NCI-H2029 (cell line): ENCODE measurements around the gene PRDM16.

Experiments
- DNase-seq: peaks from one replicate; lab custom pipeline; 2025; lab: John Stamatoyannopoulos, UW

The PRDM16 gene

GRCh38 chr1:3032371-3033039, 36.5 kb upstream of the PRDM16 start:
- no peak for DNase-seq

DNA sequence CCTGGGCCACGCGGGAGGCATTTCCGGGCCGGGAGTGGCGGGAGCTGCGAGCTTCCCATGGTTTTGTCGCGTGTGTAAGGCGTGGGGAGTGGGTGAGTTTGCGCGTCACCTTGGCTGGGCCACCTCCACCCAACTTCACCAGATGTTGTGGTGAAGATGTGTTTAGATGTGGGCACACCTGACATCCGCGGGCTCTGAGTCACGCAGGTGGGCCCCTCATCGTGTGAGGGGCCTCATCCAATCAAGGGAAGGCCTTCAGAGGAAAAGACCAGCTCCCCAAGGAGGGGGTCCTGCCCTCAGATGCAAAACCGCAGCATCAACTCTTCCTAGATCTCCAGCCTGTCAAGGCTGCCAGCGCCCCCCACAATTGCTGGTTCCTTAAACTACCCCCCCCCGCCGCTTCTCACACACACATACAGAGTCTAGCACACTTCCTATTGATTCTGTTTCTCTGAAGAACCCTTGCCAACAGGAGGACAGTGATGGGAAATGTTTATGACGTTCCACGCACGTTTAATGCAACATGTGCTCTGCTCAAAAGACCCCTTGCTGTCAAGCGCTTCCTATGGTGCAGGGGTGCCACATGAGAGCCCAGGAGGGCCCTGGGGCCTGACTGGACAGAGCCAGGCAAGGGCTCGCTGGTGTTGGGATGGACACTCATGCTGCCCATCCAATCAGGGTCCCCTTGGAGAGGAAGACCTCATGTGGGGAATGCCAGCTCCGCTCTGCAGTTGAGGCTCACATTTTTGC, 35.8 kb upstream of the PRDM16 start:
- DNase-seq, result no peak

- DNase-seq, result no peak
Measured at GRCh38 chr1:3033790-3034090, 35.3 kb upstream of the PRDM16 start.

DNA sequence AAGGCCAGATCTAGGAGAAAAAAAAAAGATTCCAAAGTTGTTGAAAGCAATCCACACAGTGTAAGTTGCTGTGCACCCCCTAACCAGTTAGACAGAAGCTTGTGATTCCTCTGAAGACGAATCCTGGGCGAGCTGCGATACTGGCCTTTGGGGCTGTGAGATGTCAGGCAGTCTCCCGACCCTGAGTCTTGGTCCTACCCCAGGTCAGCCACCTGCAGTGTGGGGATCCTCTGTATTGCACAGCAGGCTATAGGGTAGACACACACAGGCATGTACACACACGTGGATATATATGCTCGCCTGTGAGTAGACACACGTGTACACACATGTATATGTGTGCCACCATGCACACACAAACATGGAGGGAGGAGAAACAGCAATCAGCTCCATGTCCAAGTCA, 34.8 kb upstream of the PRDM16 start:
- DNase-seq, result no peak

DNA sequence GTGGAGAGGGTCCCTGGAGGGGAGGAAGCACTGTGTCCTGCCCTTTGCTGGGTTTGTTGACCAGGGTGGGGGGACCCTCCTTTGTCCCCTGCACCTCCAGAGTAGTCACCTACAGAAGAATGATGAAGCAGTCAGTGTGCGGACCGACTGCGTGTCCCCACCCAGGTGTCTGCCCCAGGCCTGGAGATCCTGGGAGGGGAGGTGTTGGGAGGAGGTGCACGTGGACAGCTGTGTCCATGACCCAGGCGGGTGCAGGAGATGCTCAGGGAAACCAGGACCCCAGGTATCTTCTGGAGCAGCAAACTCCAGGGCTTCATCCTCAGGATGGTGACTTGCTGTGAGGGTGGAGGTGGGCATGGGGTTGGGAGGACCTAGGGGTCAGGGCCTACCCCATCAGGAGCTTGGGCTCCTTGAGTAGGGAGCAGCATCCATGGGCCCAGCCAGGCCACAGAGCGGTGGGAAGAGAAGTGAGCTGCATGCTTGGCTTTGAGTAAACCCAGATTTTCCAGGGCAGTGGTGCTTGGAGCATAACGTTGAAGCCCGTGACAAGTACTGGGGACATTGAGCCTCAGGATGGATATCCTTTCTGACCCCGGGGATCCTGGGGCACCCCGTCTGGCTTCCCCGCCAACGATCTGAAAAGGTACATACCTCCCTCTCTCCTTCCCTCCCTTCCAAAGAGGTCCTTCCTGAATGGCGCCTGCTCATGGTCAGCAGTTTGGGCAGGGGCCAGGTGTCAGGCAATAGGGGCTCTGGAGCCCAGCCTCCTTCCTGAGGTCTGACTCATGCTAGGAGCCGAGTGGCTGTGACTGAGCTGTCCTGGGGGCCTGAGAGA, 34.1 kb upstream of the PRDM16 start:
- no peak for DNase-seq

- no peak for DNase-seq
Measured at GRCh38 chr1:3035563-3036446, 33.2 kb upstream of the PRDM16 start.

DNA sequence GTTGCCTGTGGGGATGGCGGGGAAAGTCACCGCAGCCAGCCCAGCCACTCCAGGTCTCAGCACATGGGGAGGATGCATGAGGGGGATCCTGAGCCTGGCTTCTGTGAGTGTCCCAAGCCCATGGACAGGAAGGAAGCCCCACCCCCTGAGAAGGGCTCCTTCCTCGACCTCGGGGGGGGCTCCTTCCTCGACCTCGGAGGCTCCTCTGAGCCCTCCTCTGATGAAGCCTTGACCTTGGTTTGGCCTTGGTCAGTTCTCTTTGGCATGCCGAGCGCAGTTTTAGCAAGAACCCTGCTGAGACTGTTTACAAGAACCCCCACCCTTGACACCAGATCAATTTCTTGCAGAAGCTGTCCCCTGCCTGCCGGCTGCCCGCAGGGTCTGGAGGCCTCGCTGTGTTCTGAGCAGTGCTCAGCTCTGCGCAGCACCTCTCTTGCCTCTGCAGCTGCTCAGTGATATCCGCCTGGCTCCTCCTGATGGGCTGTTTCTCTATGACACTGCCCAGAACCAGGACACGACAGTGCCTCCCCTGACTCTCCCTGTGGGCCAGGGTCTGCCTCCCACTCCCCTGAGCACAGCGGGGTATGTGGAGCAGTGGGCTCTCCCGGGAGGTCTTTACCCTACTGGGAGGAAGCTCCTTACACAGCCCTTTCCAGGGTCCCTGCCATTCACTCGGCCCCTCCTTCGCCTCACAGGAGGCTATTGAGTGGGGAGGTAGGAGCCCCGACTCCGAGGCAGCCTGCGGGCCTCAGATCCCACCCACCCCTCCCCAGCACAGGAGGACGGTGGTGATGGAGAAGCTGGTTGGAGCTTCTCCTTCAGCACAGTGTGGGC, 32.3 kb upstream of the PRDM16 start:
- no peak for DNase-seq

GRCh38 chr1:3037281-3038040, 31.5 kb upstream of the PRDM16 start:
- DNase-seq, result no peak

DNA sequence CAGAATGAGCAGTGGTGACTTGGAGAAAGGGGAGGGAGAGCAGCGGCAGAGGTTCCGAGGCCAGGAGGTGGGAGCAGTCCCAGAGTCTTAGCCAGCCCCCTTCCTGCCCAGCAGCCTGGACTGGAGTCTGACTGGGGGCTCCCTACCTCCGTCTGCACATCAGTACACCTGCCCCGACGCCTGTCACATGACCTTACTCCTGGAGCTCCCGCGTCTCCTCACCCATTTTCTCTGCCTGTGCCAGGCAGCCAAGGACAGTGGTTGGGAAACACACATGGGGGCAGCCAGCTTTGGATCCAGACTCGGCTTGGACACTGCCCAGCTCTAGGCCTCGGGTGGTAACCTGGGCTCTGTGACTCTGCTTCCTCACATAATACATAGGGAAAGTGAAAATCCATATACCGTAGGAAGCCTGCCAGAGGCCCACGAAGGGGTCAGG, 30.9 kb upstream of the PRDM16 start:
- DNase-seq, result no peak

GRCh38 chr1:3038571-3039181, 30.3 kb upstream of the PRDM16 start:
- DNase-seq, result no peak

GRCh38 chr1:3040004-3040403, 29.0 kb upstream of the PRDM16 start:
- DNase-seq, result no peak

GRCh38 chr1:3042481-3042880, 26.5 kb upstream of the PRDM16 start:
- DNase-seq, result no peak

GRCh38 chr1:3049164-3049563, 19.8 kb upstream of the PRDM16 start:
- DNase-seq, result no peak

DNA sequence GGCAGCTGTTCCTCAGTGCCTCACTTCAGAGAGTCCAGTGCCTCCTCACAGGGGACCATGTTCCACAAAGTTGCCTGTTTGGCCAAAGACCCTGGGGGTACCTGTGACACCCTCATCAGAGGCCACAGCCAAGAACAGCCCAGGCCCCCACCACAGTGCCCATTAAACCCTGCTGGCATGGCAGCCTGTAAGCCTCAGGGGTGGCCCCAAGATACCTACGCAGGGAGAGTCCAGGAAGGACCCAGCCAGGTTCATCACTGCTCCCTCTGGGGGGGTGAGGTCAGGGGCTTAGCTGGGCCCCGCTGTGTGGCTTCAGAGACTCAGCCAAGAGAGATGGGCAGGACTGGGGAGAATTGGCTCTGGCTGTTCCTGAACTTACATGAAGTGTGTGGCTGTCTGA, 19.1 kb upstream of the PRDM16 start:
- DNase-seq, result no peak

GRCh38 chr1:3050603-3051002, 18.4 kb upstream of the PRDM16 start:
- DNase-seq, result no peak

- DNase-seq, result no peak
Measured at GRCh38 chr1:3051270-3052268, 17.4 kb upstream of the PRDM16 start.

DNA sequence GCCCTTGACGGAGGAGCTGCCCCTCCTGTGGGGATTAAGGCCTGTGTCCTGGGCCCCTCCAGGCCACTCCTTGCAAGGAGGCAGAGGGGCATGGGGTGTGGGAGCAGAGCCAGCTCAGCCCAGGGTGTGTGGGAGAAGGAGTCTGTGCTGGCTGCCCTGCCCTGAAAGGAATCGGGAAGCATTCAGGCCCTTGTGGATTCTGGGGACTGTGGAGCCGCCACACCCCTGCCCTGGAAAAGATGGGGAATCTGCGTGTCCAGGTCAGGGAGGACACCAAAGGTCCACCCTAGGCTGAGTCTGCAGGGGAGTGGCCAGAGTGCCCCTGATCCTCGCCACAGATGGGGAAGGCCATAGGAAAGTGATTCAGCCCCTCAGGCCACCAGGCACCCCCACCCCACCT, 16.5 kb upstream of the PRDM16 start:
- no peak for DNase-seq

DNA sequence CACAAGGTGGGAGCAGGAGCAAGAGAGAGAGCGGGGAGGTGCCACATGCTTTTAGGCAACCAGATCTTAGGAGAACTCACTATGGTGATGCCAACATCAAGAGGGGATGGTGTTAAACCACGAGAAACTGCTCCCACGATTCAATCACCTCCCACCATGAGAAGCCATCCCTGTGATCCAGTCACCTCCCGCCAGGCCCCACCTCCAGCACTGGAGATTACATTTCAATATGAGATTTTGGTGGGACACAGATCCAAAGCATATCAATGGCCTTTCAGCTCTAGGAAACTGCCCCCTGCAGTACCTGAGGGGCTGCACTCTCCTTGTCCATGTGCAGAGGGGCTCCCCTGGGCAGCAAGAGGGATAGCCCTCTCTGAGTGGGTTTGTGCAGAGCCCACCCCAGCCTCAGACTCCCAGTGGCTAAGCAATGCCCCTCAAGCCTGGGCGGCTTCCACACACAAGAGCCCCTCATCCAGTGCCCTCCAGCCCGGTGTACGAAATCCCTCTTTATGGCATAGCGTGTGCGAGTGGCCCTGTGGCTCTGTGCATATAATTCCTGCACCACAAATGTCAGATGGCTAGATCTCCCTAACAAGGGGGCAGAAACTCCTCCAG, 15.5 kb upstream of the PRDM16 start:
- no peak for DNase-seq
